Measurements from ENCODE around the gene UTP3. TPM values are rescaled to one million over a fixed set of nuclear protein-coding genes. Genes with fewer than 3 reads are reported as not detected.
A peak's percentile ranks its signal among the peaks of the same experiment; 100 is the strongest.

Gene UTP3
- total RNA-seq, 6 donors from 2014 or later: 18.9 to 33.4 (median 27.9) TPM

GRCh38 chr4:70739496-70740337 is 51.4 kb downstream of the UTP3 start:
- WGBS, 2 donors: 60 to 70% methylated on average over 6 of the region's 6 CpGs
- H3K4me3 ChIP-seq: no peak overlapping the region
- peaks cover 30 to 36% (median 31%) of the 10 kb centered on the region in 4 donors for H3K4me1 ChIP-seq
- H3K36me3 ChIP-seq: no peaks in the 10 kb centered on the region
- TF ChIP-seq POLR2A (IDR thresholded peaks at IDR 0.05): no peak
- no peaks in the 10 kb centered on the region for H3K9me3 ChIP-seq
- no peak for DNase-seq
- ATAC-seq (ENCODE audit: low FRiP score in 2 of 2): peak; percentile 42 to 70
- H3K27ac ChIP-seq: peak overlapping the region in 2 of 4 donors; percentile 13 to 27
- no peaks in the 10 kb centered on the region for H3K27me3 ChIP-seq

Small RNA genes lying within 50 kb of the gene (small RNA-seq; reads per million reads assigned to genes)
- gene RNU6-520P (0 reads per million in 4 donors), gene RNU6-784P (0 to 0.43 (median 0) reads per million in 4 donors)

Other genes with a start within 250 kb of the UTP3 start
- gene MUC7, start 216.3 kb upstream of the UTP3 start, total RNA-seq: not detected
- gene AMTN, start 170.0 kb upstream of the UTP3 start, total RNA-seq: not detected
- not detected for gene AMBN, start 96.3 kb upstream of the UTP3 start, total RNA-seq
- gene ENAM, start 59.8 kb upstream of the UTP3 start, total RNA-seq: under 1 TPM in 2 of 6 donors, not detected in 4; 0.17 to 0.26 TPM
- 100 to 1,000 TPM in 4 of 6 donors, 10 to 100 TPM in 2; 12.6 to 508 (median 254) TPM for gene JCHAIN, start 22.0 kb upstream of the UTP3 start, total RNA-seq
- gene RUFY3, start 33.4 kb downstream of the UTP3 start, total RNA-seq: 100 to 1,000 TPM in 2 of 6 donors, 10 to 100 TPM in 4; 65.1 to 161 (median 80.8) TPM
- gene GRSF1, start 151.4 kb downstream of the UTP3 start, total RNA-seq: 10 to 100 TPM; 25.9 to 59.1 (median 50.0) TPM
- 10 to 100 TPM; 10.5 to 34.3 (median 24.2) TPM for gene MOB1B, start 213.8 kb downstream of the UTP3 start, total RNA-seq

Data from upper lobe of left lung (tissue), 6 donors.